HEK293 (cell line): ENCODE data around the gene LMO1.

Experiments
- CTCF ChIP-seq: fragments of 450-650 bp; formaldehyde crosslinking; IDR thresholded peaks from 2 replicates; pipeline ENCODE4 v1.5.1; 2016; ENCODE audit warnings: missing biosample characterization, missing genetic modification characterization
- KLF10 ChIP-seq: fragments of 450-650 bp; IDR thresholded peaks from 2 replicates; pipeline ENCODE4 v1.5.1; 2018; ENCODE audit warnings: missing biosample characterization, mild to moderate bottlenecking, missing genetic modification characterization
- OSR2 ChIP-seq: fragments of 450-650 bp; formaldehyde crosslinking; IDR thresholded peaks from 2 replicates; pipeline ENCODE4 v1.5.1; 2016; ENCODE audit warnings: missing biosample characterization, missing genetic modification characterization
- PBX3 ChIP-seq: sonication (generic); formaldehyde crosslinking; IDR thresholded peaks from 2 replicates; pipeline ENCODE4 v1.8.1; 2022; ENCODE audit warnings: mild to moderate bottlenecking, moderate library complexity, missing genetic modification reagents
- ZBTB48 ChIP-seq: fragments of 450-650 bp; formaldehyde crosslinking; IDR thresholded peaks from 2 replicates; pipeline ENCODE4 v1.5.1; 2016; ENCODE audit warnings: missing biosample characterization, missing genetic modification characterization
- ZEB2 ChIP-seq: fragments of 450-650 bp; formaldehyde crosslinking; IDR thresholded peaks from 2 replicates; pipeline ENCODE4 v1.5.1; 2016; ENCODE audit warnings: missing biosample characterization, missing genetic modification characterization
- ZFP41 ChIP-seq: fragments of 450-650 bp; formaldehyde crosslinking; IDR thresholded peaks from 2 replicates; pipeline ENCODE4 v1.5.1; 2016; ENCODE audit warnings: missing biosample characterization, missing genetic modification characterization, borderline replicate concordance
- ZIC2 ChIP-seq: fragments of 450-650 bp; formaldehyde crosslinking; IDR thresholded peaks from 2 replicates; pipeline ENCODE4 v1.5.1; 2016; ENCODE audit warnings: missing biosample characterization, missing genetic modification characterization
- ZNF10 ChIP-seq: fragments of 450-650 bp; formaldehyde crosslinking; IDR thresholded peaks from 2 replicates; pipeline ENCODE4 v1.5.1; 2017; ENCODE audit warnings: missing biosample characterization, missing genetic modification characterization
- ZNF302 ChIP-seq: fragments of 450-650 bp; formaldehyde crosslinking; IDR thresholded peaks from 2 replicates; pipeline ENCODE4 v1.5.1; 2016; ENCODE audit warnings: missing biosample characterization, missing genetic modification characterization, low read depth
- ZNF335 ChIP-seq: fragments of 450-650 bp; formaldehyde crosslinking; conservative IDR thresholded peaks from 2 replicates; pipeline ENCODE4 v1.5.1; 2016; ENCODE audit warnings: missing biosample characterization, missing genetic modification characterization
- ZNF394 ChIP-seq: fragments of 450-650 bp; formaldehyde crosslinking; IDR thresholded peaks from 2 replicates; pipeline ENCODE4 v1.5.1; 2016; ENCODE audit warnings: missing biosample characterization, missing genetic modification characterization, mild to moderate bottlenecking, moderate library complexity, borderline replicate concordance
- ZNF48 ChIP-seq: fragments of 450-650 bp; formaldehyde crosslinking; IDR thresholded peaks from 2 replicates; pipeline ENCODE4 v1.5.1; 2016; ENCODE audit warnings: missing biosample characterization, missing genetic modification characterization
- ZNF692 ChIP-seq: fragments of 450-650 bp; formaldehyde crosslinking; IDR thresholded peaks from 2 replicates; pipeline ENCODE4 v1.5.1; 2016; ENCODE audit warnings: missing biosample characterization, missing genetic modification characterization

- no peak for TF ChIP-seq ZFP41
- no peak for TF ChIP-seq CTCF (tag by site-specific recombination)
- no peak for TF ChIP-seq ZNF335 (tag by site-specific recombination)
- TF ChIP-seq OSR2 = no peak
- TF ChIP-seq KLF10 (tag by site-specific recombination) = no peak
- TF ChIP-seq ZNF10 (tag by site-specific recombination) = no peak
- TF ChIP-seq ZEB2 (tag by site-specific recombination) = no peak
- TF ChIP-seq ZIC2 (tag by site-specific recombination) = no peak
- no peak for TF ChIP-seq ZNF692 (tag by site-specific recombination)
- TF ChIP-seq ZNF302 (tag by site-specific recombination) = no peak
- TF ChIP-seq ZNF48 = no peak
- no peak for TF ChIP-seq PBX3 (CRISPR knock-in tag)
- no peak for TF ChIP-seq ZBTB48
- no peak for TF ChIP-seq ZNF394 (tag by site-specific recombination)
Observed at GRCh38 chr11:8232414-8232813, 31.3 kb downstream of the LMO1 start.
